Epithelial cell of prostate (primary cell): Measurements from ENCODE around the gene HSPA2.

ENCODE experiments used
- DNase-seq: peaks from one replicate; pipeline ENCODE4 v3.0.0-alpha.2; 2011; ENCODE audit warnings: low read depth, low spot score
- H3K27ac ChIP-seq: fragments of 450-650 bp; 2 replicates; pipeline ENCODE4 v1.5.1; 2017; ENCODE audit warnings: mild to moderate bottlenecking

HSPA2 gene

GRCh38 chr14:64540208-64541202 is at the start of gene HSPA2:
TSS of gene HSPA2 (plus strand) at chr14:64540741. CDS start at chr14:64540850, 109 bp downstream.
- DNase-seq, result peak; percentile 96
- H3K27ac ChIP-seq, result peak within 1 kb of the TSS; percentile 87

GRCh38 chr14:64491637-64492036 is 48.9 kb upstream of the HSPA2 start:
- DNase-seq, result no peak
- no peak overlapping the region for H3K27ac ChIP-seq

GRCh38 chr14:64493455-64493854 is 47.1 kb upstream of the HSPA2 start:
- H3K27ac ChIP-seq, result no peak overlapping the region
- DNase-seq, result no peak

GRCh38 chr14:64495252-64495651 is 45.3 kb upstream of the HSPA2 start:
- no peak overlapping the region for H3K27ac ChIP-seq
- no peak for DNase-seq

GRCh38 chr14:64496764-64497163 is 43.8 kb upstream of the HSPA2 start:
- H3K27ac ChIP-seq, result no peak overlapping the region
- no peak for DNase-seq

GRCh38 chr14:64500088-64500487 is 40.5 kb upstream of the HSPA2 start:
- no peak overlapping the region for H3K27ac ChIP-seq
- DNase-seq, result no peak

- peak overlapping the region; percentile 98 for H3K27ac ChIP-seq
Measured at GRCh38 chr14:64501411-64502171, 39.0 kb upstream of the HSPA2 start.

GRCh38 chr14:64502456-64502855 is 38.1 kb upstream of the HSPA2 start:
- no peak for DNase-seq

More at GRCh38 chr14:64501411-64502171, 39.0 kb upstream of the HSPA2 start:
- DNase-seq, result no peak

GRCh38 chr14:64502887-64503433 is 37.6 kb upstream of the HSPA2 start:
- DNase-seq, result no peak

More at GRCh38 chr14:64502456-64502855, 38.1 kb upstream of the HSPA2 start:
- peak overlapping the region; percentile 98 for H3K27ac ChIP-seq

GRCh38 chr14:64503434-64504309 is 36.9 kb upstream of the HSPA2 start, which contains the start of gene ZBTB25:
TSS of gene ZBTB25 (minus strand) at chr14:64503838. CDS start at chr14:64490533, 13,305 bp downstream.
- peak within 1 kb of the TSS; percentile 98 for H3K27ac ChIP-seq
- DNase-seq, result peak; percentile 61

More at GRCh38 chr14:64502887-64503433, 37.6 kb upstream of the HSPA2 start:
- H3K27ac ChIP-seq, result peak overlapping the region; percentile 98

- H3K27ac ChIP-seq, result peak within 1 kb of the TSS; percentile 98
- DNase-seq, result peak; percentile 50
Measured at GRCh38 chr14:64504310-64504896, 36.1 kb upstream of the HSPA2 start, which contains the start of gene ZBTB1. TSS of gene ZBTB1 (plus strand) at chr14:64504770. CDS start at chr14:64521505, 16,735 bp downstream.

GRCh38 chr14:64504897-64505794 is 35.4 kb upstream of the HSPA2 start:
- H3K27ac ChIP-seq, result peak overlapping the region; percentile 98
- no peak for DNase-seq

- no peak for DNase-seq
Measured at GRCh38 chr14:64506721-64507120, 33.8 kb upstream of the HSPA2 start.

GRCh38 chr14:64507376-64508156 is 33.0 kb upstream of the HSPA2 start:
- DNase-seq, result peak; percentile 54
- peak overlapping the region; percentile 98 for H3K27ac ChIP-seq

More at GRCh38 chr14:64506721-64507120, 33.8 kb upstream of the HSPA2 start:
- H3K27ac ChIP-seq, result peak overlapping the region; percentile 98

GRCh38 chr14:64508215-64508776 is 32.2 kb upstream of the HSPA2 start:
- no peak for DNase-seq
- peak overlapping the region; percentile 98 for H3K27ac ChIP-seq

GRCh38 chr14:64509036-64509435 is 31.5 kb upstream of the HSPA2 start:
- no peak for DNase-seq
- H3K27ac ChIP-seq, result peak overlapping the region; percentile 37
